Osteoblast (primary cell): ENCODE results near the gene P2RX5. TPM values are rescaled to one million over a fixed set of nuclear protein-coding genes. Genes with fewer than 3 reads are reported as not detected.

Source experiments
- DNase-seq: peaks from one replicate; pipeline ENCODE4 v3.0.0; 2011; ENCODE audit warnings: low spot score, mixed read lengths; ENCODE audit not compliant: insufficient read length; ENCODE audit errors: missing footprints
- H2AFZ ChIP-seq: 2 replicates; pipeline ENCODE4 v1.6.0; 2011; ENCODE audit warnings: mild to moderate bottlenecking, low read length
- H3K27ac ChIP-seq: 2 replicates; pipeline ENCODE4 v1.5.1; 2011; ENCODE audit warnings: mild to moderate bottlenecking, low read depth, low read length, moderate library complexity
- H3K27me3 ChIP-seq: 2 replicates; pipeline ENCODE4 v1.6.0; 2012; ENCODE audit warnings: mild to moderate bottlenecking, control low read depth, inconsistent platforms, low read length, moderate library complexity; ENCODE audit not compliant: insufficient read depth
- H3K36me3 ChIP-seq: 2 replicates; pipeline ENCODE4 v1.5.1; 2011; ENCODE audit warnings: mild to moderate bottlenecking, low read length, control low read depth, moderate library complexity; ENCODE audit not compliant: insufficient read depth
- H3K4me1 ChIP-seq: 2 replicates; pipeline ENCODE4 v1.5.1; 2011; ENCODE audit warnings: mild to moderate bottlenecking, low read length, control low read depth, moderate library complexity; ENCODE audit not compliant: insufficient read depth
- H3K4me2 ChIP-seq: 2 replicates; pipeline ENCODE4 v1.6.0; 2011; ENCODE audit warnings: mild to moderate bottlenecking, low read length; ENCODE audit not compliant: insufficient read depth
- H3K4me3 ChIP-seq: fragments of 200-600 bp; sonication (generic); 3 replicates; pipeline ENCODE4 v1.5.1; 2012; ENCODE audit warnings: mild to moderate bottlenecking, low read length, inconsistent platforms; ENCODE audit not compliant: insufficient read depth
- H3K79me2 ChIP-seq: 2 replicates; pipeline ENCODE4 v1.6.0; 2012; ENCODE audit warnings: mild to moderate bottlenecking, low read length, control low read depth, inconsistent platforms; ENCODE audit not compliant: insufficient read depth
- H3K9me3 ChIP-seq: 2 replicates; pipeline ENCODE4 v1.5.1; 2011; ENCODE audit warnings: low read depth, low read length, control low read depth
- H4K20me1 ChIP-seq: 2 replicates; pipeline ENCODE4 v1.6.0; 2012; ENCODE audit warnings: mild to moderate bottlenecking, low read length, control low read depth; ENCODE audit not compliant: insufficient read depth
- CTCF ChIP-seq: IDR thresholded peaks from 2 replicates; pipeline ENCODE4 v1.5.1; 2011; ENCODE audit warnings: mild to moderate bottlenecking, low read depth, low read length, moderate library complexity; ENCODE audit errors: extremely low read depth
- total RNA-seq: library from RNA; depleted of rRNA; stranded (reverse); fragments of >200 nt; gene quantifications from 2 replicates; pipeline ENCODE4 v1.2.3, GENCODE V29; 2012

Gene P2RX5
- total RNA-seq, 1 donor = 0.36 TPM

GRCh38 chr17:3626831-3627768 lies 68.9 kb downstream of the P2RX5 start:
- Histone ChIP-seq H3K4me1 (no peaks in the 10 kb centered on the region), H2AFZ (no peak overlapping the region), H3K4me3 (no peak overlapping the region), H3K9me3 (no peaks in the 10 kb centered on the region), H3K79me2 (peaks cover under 1% of the 10 kb centered on the region), H4K20me1 (no peaks in the 10 kb centered on the region), H3K27me3 (no peaks in the 10 kb centered on the region), H3K27ac (no peak overlapping the region), H3K36me3 (peaks cover 32% of the 10 kb centered on the region), H3K4me2 (no peak overlapping the region)
- TF ChIP-seq CTCF = no peak
- no peak for DNase-seq

Other genes starting within 250 kb of the P2RX5 start
- 0.29 and 2.2 TPM in 2 replicates for gene SPATA22, start 224.3 kb downstream of the P2RX5 start, total RNA-seq
- gene ASPA, start 220.2 kb downstream of the P2RX5 start, total RNA-seq = 0.36 and 0.59 TPM in 2 replicates
- 0.29 and 0.36 TPM in 2 replicates for gene TRPV3, start 138.3 kb downstream of the P2RX5 start, total RNA-seq
- 2.4 and 2.5 TPM in 2 replicates for gene TRPV1, start 86.7 kb downstream of the P2RX5 start, total RNA-seq
- 8.3 and 13.8 TPM in 2 replicates for gene SHPK, start 59.9 kb downstream of the P2RX5 start, total RNA-seq
- gene CTNS, start 59.4 kb downstream of the P2RX5 start, total RNA-seq = 34.7 and 46.0 TPM in 2 replicates
- gene TAX1BP3, start 27.6 kb downstream of the P2RX5 start, total RNA-seq = 149 and 164 TPM in 2 replicates
- 12.7 and 13.8 TPM in 2 replicates for gene EMC6, start 27.3 kb downstream of the P2RX5 start, total RNA-seq
- gene HASPIN, start 27.7 kb upstream of the P2RX5 start, total RNA-seq = 1.4 and 1.5 TPM in 2 replicates
- gene ITGAE, start 105.0 kb upstream of the P2RX5 start, total RNA-seq = 10.5 and 12.4 TPM in 2 replicates
- 21.4 and 24.2 TPM in 2 replicates for gene NCBP3, start 150.1 kb upstream of the P2RX5 start, total RNA-seq
- 8.7 and 9.1 TPM in 2 replicates for gene CAMKK1, start 196.9 kb upstream of the P2RX5 start, total RNA-seq
- gene P2RX1, start 220.3 kb upstream of the P2RX5 start, total RNA-seq = under 0.01 TPM in 1 of 2 replicates, not detected in the other